HG03280 (cell line): ENCODE data around the gene NTHL1.

Experiments used
- ATAC-seq: cut with Tn5 transposase; IDR thresholded peaks from one replicate; pipeline ENCODE4 v1.9.1; 2021; ENCODE audit warnings: mild to moderate bottlenecking, moderate library complexity; ENCODE audit not compliant: unreplicated experiment

NTHL1 gene

DNA sequence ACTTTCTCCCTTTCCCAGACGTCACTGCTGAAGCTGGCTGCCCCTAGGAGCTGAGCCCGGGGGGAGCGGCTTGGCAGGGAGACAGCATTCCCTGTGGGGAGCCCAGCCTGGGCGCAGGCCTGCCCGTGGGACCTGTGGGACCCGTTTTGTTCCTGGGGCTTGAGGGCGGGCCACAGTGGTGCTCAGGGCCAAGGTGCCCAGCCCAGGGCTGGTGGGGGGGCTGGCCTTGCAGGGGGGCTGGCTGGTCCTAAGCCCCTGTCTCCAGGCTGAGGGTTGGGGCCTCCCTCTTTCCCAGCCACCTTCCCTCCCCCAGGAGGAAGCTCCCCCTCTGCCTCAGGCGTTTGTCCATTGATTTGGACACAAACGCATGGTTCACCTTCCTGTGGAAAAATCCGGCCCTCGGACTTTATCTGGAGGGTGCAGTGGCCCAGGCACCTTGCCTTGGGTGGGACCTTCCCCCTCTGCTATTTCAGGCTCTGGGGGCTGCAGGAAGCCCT lies 16.5 kb downstream of the NTHL1 start:
- ATAC-seq, result no peak

DNA sequence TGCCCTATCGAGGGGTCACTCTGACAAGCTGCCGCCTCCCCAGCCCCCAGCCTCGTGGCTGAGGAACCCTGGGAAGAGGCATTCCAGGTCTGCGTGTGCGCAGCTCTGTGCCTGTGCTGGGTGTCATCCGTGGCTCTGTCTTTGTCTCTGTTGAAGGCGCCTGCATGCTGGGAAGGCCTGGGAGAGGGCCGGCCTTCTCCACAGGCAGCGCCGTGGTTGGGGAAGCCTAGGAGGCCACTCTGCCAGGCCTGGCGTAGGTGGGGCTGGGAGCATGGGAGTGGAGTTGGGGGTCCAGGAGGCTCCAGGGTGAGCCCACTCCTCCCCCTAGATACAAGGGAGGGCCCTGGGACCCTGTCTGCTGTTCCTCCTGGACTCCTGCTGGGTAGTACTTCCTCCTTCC lies 17.6 kb downstream of the NTHL1 start:
- no peak for ATAC-seq

DNA sequence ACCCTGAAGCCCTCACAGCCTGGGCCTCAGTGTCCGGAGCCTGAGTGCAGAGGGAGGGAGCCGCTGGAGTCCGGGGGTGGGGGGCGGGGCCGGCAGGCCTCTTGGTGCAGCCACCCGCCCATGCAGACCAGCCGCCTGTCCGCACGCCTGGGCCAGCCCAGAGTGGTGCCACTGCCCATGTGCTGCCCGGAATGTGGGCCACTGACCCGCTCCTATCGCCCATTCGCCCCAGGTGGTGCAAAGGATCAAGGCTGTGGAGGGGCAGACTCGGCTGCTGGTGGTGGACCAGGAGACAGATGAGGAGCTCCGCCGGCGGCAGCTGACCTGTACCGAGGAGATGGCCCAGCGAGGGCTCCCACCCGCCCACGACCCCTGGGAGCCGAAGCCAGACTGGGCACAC lies 18.3 kb downstream of the NTHL1 start:
- ATAC-seq, result no peak

GRCh38 chr16:2028620-2029220 lies 18.9 kb downstream of the NTHL1 start:
- ATAC-seq, result no peak

DNA sequence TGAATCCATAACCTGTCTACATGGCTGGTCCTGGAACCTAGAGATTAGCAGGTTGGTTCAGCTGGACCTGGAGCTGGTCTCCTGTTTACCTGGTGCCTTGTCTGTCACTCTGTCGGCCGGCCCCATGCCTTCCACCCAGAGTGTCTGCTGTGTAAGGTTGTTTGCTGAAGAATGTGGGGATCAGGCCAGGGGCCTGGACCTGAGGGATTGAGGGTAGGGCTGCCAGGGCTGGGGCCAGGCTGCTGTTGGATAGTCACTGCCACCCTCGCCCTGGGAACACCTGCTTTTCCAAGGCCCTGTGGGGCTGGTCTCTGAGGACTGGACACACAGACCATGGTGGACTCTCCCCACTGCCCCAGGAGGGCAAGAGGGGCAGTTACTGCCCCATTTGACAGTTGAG lies 19.5 kb downstream of the NTHL1 start:
- no peak for ATAC-seq

- ATAC-seq, result no peak
Observed at GRCh38 chr16:2027024-2028010, 20.3 kb downstream of the NTHL1 start.

DNA sequence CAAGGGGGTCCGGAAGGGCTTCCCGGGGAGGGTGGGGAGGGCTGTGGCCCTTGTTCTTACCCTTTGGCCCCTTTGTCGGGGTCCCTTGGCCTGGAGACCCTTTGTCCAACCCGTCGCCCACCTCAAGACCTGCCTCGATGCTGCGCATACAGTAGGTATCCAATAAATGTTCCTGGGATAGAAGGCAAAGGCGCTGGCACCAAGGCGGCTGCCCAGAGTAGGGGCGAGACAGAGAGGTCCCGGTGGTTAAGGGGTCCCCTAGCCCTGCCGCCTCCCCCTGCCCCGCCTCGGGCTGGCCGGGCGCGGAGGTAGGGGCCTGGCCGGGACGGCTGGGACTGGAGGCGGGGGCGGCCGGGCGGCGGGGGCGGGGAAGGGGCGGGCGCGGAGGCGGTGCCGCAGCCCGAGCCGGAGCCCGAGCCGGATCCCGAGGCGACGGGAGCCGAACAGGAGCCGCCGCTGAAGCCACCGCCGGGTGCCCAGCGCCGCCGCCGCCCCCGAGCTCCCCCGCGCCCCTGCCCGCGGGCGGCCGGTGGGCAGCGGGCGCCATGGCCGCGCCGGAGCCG lies 21.1 kb downstream of the NTHL1 start, which contains the start of gene NHERF2:
Gene NHERF2, plus strand, starts transcription at position 442 of the 563 bp plus-strand sequence. Its CDS starts 104 bp downstream, at position 546.
- no peak for ATAC-seq

- ATAC-seq, result no peak
Observed at GRCh38 chr16:2025878-2026460, 21.7 kb downstream of the NTHL1 start.

DNA sequence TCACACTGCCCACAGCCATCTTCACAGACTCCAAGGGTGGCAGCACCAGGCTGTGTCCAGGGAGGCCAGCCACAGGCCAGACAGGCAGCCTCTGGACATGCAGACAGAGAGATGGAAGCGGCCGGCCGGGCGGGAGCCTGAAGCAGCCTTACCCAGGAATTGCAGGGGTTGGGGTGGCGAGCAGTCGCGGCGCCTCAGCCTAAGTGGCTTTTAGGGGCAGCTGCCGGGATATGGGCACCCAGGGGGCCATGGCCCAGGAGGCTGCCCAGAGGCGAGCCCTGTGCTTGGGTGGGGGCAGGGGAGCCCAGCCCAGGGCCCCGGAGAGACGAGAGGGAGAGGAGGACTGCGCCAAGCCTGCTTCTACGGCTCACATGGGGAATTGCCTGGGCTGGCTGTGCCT lies 22.4 kb downstream of the NTHL1 start:
- no peak for ATAC-seq

- ATAC-seq, result no peak
Observed at GRCh38 chr16:2024032-2024420, 23.6 kb downstream of the NTHL1 start.

- peak; percentile 77 for ATAC-seq
Observed at GRCh38 chr16:2023092-2024031, 24.3 kb downstream of the NTHL1 start.

- ATAC-seq, result peak; percentile 15
Observed at GRCh38 chr16:2022723-2023091, 24.9 kb downstream of the NTHL1 start.

DNA sequence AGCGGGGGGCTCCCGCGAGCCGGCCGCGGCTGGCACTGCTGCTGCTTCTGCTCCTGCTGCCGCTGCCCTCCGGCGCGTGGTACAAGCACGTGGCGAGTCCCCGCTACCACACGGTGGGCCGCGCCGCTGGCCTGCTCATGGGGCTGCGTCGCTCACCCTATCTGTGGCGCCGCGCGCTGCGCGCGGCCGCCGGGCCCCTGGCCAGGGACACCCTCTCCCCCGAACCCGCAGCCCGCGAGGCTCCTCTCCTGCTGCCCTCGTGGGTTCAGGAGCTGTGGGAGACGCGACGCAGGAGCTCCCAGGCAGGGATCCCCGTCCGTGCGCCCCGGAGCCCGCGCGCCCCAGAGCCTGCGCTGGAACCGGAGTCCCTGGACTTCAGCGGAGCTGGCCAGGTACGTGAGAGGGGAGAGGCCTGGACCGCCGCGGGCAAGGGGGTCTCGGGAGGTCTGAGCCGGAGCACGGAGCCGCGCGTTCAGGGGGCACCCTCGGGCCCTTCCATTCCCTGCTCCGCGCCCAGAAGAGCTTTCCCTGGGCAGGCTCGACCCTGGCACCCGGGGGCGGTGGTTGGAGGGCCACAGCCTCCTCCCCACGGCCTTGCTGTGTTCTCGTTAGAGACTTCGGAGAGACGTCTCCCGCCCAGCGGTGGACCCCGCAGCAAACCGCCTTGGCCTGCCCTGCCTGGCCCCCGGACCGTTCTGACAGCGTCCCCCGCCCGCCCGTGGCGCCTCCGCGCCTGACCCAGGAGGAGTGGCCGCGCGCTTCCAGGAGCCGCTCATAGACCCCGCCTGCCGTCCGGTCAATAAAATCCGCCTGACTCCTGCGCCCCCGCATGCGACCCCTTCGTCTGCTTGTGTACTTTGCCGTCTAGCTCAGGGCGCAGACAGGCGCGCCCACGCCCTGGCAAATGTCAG lies 27.5 kb downstream of the NTHL1 start:
- ATAC-seq, result no peak

DNA sequence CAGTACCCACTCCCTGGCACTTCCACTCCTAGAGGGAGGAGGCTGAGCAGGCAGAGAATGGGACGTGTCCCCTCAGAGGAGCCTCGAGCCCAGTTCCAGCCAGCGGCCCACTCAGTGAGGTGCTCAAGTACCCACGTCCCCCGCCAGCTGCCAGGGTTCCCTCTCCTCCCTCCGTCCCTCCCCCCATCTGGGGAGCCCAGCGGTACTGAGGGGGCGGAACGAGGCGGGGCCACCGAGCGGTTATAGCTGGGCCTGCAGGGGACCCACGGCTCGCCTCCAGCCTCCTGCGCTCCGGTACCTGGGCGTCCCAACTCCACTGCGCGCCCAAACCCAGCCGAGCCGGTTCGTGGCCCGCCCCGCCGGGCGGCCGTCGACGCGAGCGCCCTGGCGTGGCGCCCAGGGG lies 28.1 kb downstream of the NTHL1 start, which contains the start of gene NPW:
Gene NPW, plus strand, starts transcription at position 268 of the 403 bp plus-strand sequence.
- no peak for ATAC-seq

GRCh38 chr16:2016407-2016922 lies 31.2 kb downstream of the NTHL1 start:
- ATAC-seq, result no peak

DNA sequence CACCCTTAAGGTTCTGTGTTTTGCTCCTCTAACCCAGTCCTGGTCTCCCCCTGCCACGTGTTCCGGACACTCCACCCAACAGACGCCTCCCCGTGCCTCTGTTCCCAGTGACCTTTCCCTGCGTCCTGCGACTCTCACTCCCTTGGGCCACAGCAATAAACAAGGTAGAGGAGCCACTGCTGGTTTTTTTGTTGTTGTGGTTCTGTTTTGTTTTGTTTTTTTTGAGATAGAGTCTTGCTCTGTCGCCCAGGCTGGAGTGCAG lies 31.8 kb downstream of the NTHL1 start:
- ATAC-seq, result no peak

DNA sequence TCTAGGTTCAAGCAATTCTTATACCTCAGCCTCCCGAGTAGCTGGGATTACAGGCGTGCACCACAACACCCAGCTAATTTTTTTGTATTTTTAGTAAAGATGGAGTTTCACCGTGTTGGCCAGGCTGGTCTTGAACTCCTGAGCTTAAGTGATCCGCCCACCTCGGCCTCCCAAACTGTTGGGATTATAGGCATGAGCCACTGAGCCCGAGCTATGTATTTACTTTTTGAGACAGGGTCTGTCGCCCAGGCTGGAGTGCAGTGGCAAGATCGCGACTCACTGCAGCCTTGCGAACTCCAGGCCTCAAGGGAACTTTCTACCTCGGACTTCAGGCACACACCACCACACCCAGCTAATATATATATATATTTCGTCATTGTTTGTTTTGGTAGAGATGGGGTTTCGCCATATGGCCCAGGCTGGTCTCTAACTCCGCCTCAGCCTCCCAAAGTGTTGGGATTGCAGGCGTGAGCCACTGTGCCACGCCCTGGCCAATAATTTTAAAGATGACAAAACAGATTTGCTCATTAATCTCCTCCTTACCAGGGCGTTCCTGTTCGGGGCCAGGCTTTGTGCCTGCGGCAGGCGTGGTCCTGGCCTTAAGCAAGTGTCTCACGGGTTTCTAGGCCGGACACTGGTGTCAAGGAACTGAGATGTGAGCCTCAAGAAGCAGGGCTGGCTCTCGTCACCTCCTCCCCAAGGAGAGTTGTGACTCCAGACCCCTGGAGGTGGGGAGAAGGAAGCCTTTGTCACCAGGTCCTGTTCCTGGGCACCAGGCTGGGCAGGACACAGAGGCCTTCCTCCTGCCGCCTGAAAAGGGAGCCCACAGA lies 32.3 kb downstream of the NTHL1 start:
- no peak for ATAC-seq

DNA sequence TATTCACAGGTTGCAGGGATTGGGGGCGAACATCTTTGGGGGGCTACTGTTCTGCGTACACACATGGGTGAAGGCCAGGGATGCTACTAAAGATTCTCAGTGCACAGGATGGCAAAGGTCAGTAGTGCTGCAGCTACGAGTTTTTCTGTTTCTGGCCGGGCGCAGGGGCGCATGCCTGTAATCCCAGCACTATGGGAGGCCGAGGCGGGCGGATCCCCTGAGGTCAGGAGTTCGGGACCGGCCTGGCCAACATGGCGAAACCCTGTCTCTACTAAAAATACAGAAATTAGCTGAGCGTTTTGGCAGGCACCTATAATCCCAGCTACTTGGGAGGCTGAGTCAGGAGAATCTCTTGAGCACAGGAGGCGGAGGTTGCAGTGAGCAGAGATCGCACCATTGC lies 34.1 kb downstream of the NTHL1 start:
- ATAC-seq, result no peak
